ENCODE data around the gene MYO18A.

Gene MYO18A

GRCh38 chr17:29037739-29038084 is 142.5 kb downstream of the MYO18A start:
- DNase-seq (ENCODE audit: low read depth in 2 of 2) = no peak
- TF ChIP-seq CTCF (IDR thresholded peaks at IDR 0.05; ENCODE audit: low read depth, low read length) = no peak
- no peak overlapping the region for H3K4me3 ChIP-seq (replicated peaks in 1 of 2; ENCODE audit: low read depth in 2 of 2, low read length in 2 of 2)

- TF ChIP-seq CTCF (IDR thresholded peaks at IDR 0.05; ENCODE audit: low read depth, low read length) = no peak
- H3K4me3 ChIP-seq (replicated peaks in 1 of 2; ENCODE audit: low read depth in 2 of 2, low read length in 2 of 2) = no peak overlapping the region
- DNase-seq (ENCODE audit: low read depth in 2 of 2) = no peak
Measured at GRCh38 chr17:29036584-29036983, 143.6 kb downstream of the MYO18A start.

- H3K4me3 ChIP-seq (replicated peaks in 1 of 2; ENCODE audit: low read depth in 2 of 2, low read length in 2 of 2) = no peak overlapping the region
- TF ChIP-seq CTCF (IDR thresholded peaks at IDR 0.05; ENCODE audit: low read depth, low read length) = no peak
- no peak for DNase-seq (ENCODE audit: low read depth in 2 of 2)
Measured at GRCh38 chr17:29034510-29034909, 145.7 kb downstream of the MYO18A start.

GRCh38 chr17:29032857-29033197 is 147.4 kb downstream of the MYO18A start:
- no peak for TF ChIP-seq CTCF (IDR thresholded peaks at IDR 0.05; ENCODE audit: low read depth, low read length)
- no peak overlapping the region for H3K4me3 ChIP-seq (replicated peaks in 1 of 2; ENCODE audit: low read depth in 2 of 2, low read length in 2 of 2)
- DNase-seq (ENCODE audit: low read depth in 2 of 2) = peak; percentile 15 to 29

- no peak for TF ChIP-seq CTCF (IDR thresholded peaks at IDR 0.05; ENCODE audit: low read depth, low read length)
- no peak overlapping the region for H3K4me3 ChIP-seq (replicated peaks in 1 of 2; ENCODE audit: low read depth in 2 of 2, low read length in 2 of 2)
- no peak for DNase-seq (ENCODE audit: low read depth in 2 of 2)
Measured at GRCh38 chr17:29032013-29032856, 148.0 kb downstream of the MYO18A start.

- no peak for DNase-seq (ENCODE audit: low read depth in 2 of 2)
- H3K4me3 ChIP-seq (replicated peaks in 1 of 2; ENCODE audit: low read depth in 2 of 2, low read length in 2 of 2) = no peak overlapping the region
- no peak for TF ChIP-seq CTCF (IDR thresholded peaks at IDR 0.05; ENCODE audit: low read depth, low read length)
Measured at GRCh38 chr17:29031488-29031887, 148.7 kb downstream of the MYO18A start.

Measured in cardiac fibroblast (primary cell).